ENCODE results near the gene OR6C6. TPM values are rescaled to one million over a fixed set of nuclear protein-coding genes. Genes with fewer than 3 reads are reported as not detected.

Gene OR6C6
- total RNA-seq, 1 experiment from 2014 or later = not detected

Other genes with a start within 250 kb of the OR6C6 start
- not detected in 2 replicates for gene OR9K2, start 170.2 kb downstream of the OR6C6 start, total RNA-seq (2014; rRNA removed; shearing (Covaris generic))
- not detected in 2 replicates for gene OR10A7, start 75.5 kb downstream of the OR6C6 start, total RNA-seq (2014; rRNA removed; shearing (Covaris generic))
- not detected in 2 replicates for gene OR6C74, start 52.0 kb downstream of the OR6C6 start, total RNA-seq (2014; rRNA removed; shearing (Covaris generic))
- gene OR6C1, start 17.8 kb upstream of the OR6C6 start, total RNA-seq (2014; rRNA removed; shearing (Covaris generic)) = not detected in 2 replicates
- gene OR6C3, start 34.2 kb upstream of the OR6C6 start, total RNA-seq (2014; rRNA removed; shearing (Covaris generic)) = not detected in 2 replicates
- gene OR6C75, start 66.4 kb upstream of the OR6C6 start, total RNA-seq (2014; rRNA removed; shearing (Covaris generic)) = not detected in 2 replicates
- not detected in 2 replicates for gene OR6C65, start 104.0 kb upstream of the OR6C6 start, total RNA-seq (2014; rRNA removed; shearing (Covaris generic))
- gene OR6C76, start 129.7 kb upstream of the OR6C6 start, total RNA-seq (2014; rRNA removed; shearing (Covaris generic)) = not detected in 2 replicates
- gene OR6C2, start 147.5 kb upstream of the OR6C6 start, total RNA-seq (2014; rRNA removed; shearing (Covaris generic)) = not detected in 2 replicates
- not detected in 2 replicates for gene OR6C70, start 173.6 kb upstream of the OR6C6 start, total RNA-seq (2014; rRNA removed; shearing (Covaris generic))
- not detected in 2 replicates for gene OR6C68, start 195.8 kb upstream of the OR6C6 start, total RNA-seq (2014; rRNA removed; shearing (Covaris generic))